Activated naive CD4-positive, alpha-beta T cell treated with anti-CD3 and anti-CD28 coated beads, Interleukin-2, amount 50 U/mL, for 24 hours (primary cell): ENCODE data around the gene DIAPH1.

Experiments
- H3K27ac Mint-ChIP-seq: one replicate; pipeline ENCODE4 v1.8.0; 2021; ENCODE audit warnings: mild to moderate bottlenecking, mixed read lengths
- H3K27me3 Mint-ChIP-seq: one replicate; pipeline ENCODE4 v1.8.0; 2021; ENCODE audit warnings: mixed read lengths
- H3K36me3 Mint-ChIP-seq: one replicate; pipeline ENCODE4 v1.8.0; 2021; ENCODE audit warnings: mixed read lengths
- H3K4me1 Mint-ChIP-seq: one replicate; pipeline ENCODE4 v1.8.0; 2021; ENCODE audit warnings: mixed read lengths
- H3K4me3 Mint-ChIP-seq: one replicate; pipeline ENCODE4 v1.8.0; 2021; ENCODE audit warnings: mild to moderate bottlenecking, mixed read lengths
- H3K9me3 Mint-ChIP-seq: one replicate; pipeline ENCODE4 v1.8.0; 2021; ENCODE audit warnings: mixed read lengths

The DIAPH1 gene

DNA sequence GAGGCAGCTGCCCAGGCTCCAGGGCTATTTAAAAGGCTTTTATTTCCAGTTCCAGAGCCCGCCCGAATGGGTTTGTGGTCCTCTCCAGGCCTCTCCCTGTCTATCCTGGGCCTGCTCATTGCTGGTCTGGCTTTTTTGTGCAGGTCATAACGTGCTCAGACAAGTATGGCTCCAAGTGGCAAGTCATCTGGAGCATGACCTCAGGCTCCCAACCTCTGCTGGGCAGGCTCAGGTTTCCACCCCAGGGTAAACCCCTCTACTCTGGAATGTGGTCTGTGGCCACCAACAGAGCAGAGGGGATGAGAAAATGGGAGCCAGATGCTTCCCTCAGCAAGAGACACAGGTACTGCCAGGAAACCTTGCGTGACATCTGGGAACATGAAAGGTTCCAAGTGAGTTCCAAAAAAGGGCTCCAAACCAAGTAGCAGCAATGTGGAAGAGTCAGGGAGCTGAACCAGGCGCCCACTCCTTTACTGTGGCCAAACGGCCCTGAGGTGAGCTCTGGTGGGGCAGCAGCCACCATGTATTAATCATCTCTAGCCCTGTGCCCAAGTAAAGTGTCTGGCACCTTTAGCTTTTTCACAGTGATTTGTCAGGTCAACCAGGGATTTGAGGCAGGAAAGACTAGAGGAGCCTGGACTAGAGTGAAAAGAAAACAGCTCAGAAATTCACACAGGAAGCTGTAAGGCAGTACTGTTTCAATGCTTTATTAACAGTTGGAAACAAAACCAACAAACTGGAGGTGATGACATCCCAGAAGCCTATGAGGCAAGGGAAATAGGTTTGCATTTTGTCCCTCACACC lies 104.3 kb downstream of the DIAPH1 start:
- no peaks in the 10 kb centered on the region for H3K9me3 Mint-ChIP-seq
- H3K36me3 Mint-ChIP-seq, result peaks cover 11% of the 10 kb centered on the region
- peak overlapping the region; percentile 86 for H3K4me3 Mint-ChIP-seq
- peaks cover 37% of the 10 kb centered on the region for H3K4me1 Mint-ChIP-seq
- no peaks in the 10 kb centered on the region for H3K27me3 Mint-ChIP-seq
- no peak overlapping the region for H3K27ac Mint-ChIP-seq

DNA sequence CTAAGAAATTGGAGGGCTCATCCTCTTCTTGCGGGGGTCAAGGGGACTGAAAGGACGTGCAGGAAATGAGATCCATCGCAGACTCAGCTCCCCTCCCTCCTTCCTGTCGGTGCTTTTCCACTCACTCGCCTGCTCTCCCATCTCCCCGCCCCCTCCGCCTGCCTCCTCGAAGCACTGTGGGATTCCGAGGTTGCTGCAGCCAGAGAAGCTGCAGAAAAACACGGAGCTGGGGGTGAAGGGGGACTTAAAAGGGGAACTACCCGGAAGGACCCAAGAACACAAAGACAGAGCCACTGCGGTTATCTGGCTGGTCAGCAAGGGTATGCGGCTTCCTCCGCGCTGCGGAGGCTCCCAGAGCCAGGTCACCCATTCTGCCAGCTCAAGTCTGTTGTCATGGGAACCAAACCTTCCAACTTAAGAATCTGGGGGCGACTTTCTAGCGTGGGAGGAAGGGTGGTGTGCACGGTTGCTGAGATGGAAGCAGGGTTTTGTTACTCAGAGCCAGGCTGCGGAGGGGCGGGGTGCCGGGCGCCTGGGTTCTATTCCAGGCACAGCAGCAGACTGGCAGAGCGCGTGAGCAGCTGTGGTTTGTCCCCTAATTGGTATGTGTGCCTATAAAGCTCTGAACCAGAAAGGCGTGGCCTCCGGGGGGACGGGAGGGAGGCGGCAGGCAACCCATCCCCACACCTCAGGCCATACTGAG lies 105.0 kb downstream of the DIAPH1 start:
- H3K9me3 Mint-ChIP-seq, result no peaks in the 10 kb centered on the region
- peak overlapping the region; percentile 86 for H3K4me3 Mint-ChIP-seq
- peaks cover 42% of the 10 kb centered on the region for H3K4me1 Mint-ChIP-seq

DNA sequence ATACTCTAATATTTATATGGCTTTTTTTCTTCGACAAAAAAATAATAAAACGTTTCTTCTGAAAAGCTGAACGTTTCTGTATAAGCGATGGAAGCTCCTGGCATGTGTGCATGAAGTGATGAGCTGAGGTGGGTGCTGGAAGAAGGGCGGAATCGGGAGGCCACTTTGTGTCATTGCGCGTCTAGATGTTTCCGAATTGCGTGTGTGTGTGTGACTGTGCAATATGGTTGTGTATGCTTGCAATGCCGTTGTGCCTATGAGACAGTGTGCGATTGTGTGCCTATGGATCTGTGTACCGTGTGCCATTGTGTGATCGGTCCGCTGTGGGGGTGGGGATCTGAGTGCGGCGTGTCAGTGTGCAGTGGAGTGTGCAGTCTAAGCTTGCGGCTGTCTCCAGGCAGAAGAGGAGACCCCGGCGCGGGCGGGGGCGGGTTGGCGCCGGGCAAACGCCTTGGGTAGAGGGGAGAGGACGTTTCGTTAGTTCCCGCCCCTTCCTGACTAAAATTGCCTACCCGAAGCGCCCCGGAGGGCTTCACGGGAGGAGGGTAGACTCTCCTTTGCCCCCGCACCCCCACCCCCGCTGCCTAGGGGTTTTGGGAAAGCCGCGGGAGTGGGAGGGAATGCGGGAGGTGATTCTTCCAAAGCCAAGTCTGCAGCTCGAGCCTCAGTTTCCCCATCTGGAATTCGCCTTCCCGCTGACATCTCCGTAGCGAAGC lies 105.7 kb downstream of the DIAPH1 start:
- H3K4me3 Mint-ChIP-seq, result peak overlapping the region; percentile 86
- H3K27me3 Mint-ChIP-seq, result no peaks in the 10 kb centered on the region
- H3K4me1 Mint-ChIP-seq, result peaks cover 42% of the 10 kb centered on the region
- H3K36me3 Mint-ChIP-seq, result peaks cover 9% of the 10 kb centered on the region
- peak overlapping the region; percentile 71 for H3K27ac Mint-ChIP-seq
- no peaks in the 10 kb centered on the region for H3K9me3 Mint-ChIP-seq

More for the DNA sequence above, 105.0 kb downstream of the DIAPH1 start:
- Mint-ChIP-seq H3K27ac (peak overlapping the region; percentile 84), H3K36me3 (peaks cover 11% of the 10 kb centered on the region), H3K27me3 (no peaks in the 10 kb centered on the region)

DNA sequence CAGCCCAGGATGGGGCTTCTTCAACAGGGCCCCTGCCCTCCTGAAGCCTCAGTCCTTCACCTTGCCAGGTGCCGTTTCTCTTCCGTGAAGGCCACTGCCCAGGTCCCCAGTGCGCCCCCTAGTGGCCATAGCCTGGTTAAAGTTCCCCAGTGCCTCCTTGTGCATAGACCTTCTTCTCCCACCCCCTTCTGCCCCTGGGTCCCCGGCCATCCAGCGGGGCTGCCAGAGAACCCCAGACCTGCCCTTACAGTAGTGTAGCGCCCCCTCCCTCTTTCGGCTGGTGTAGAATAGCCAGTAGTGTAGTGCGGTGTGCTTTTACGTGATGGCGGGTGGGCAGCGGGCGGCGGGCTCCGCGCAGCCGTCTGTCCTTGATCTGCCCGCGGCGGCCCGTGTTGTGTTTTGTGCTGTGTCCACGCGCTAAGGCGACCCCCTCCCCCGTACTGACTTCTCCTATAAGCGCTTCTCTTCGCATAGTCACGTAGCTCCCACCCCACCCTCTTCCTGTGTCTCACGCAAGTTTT lies 106.3 kb downstream of the DIAPH1 start:
- no peaks in the 10 kb centered on the region for H3K27me3 Mint-ChIP-seq
- H3K36me3 Mint-ChIP-seq, result peaks cover 6% of the 10 kb centered on the region
- H3K9me3 Mint-ChIP-seq, result no peaks in the 10 kb centered on the region
- H3K4me1 Mint-ChIP-seq, result peaks cover 42% of the 10 kb centered on the region
- peak overlapping the region; percentile 71 for H3K27ac Mint-ChIP-seq
- H3K4me3 Mint-ChIP-seq, result peak overlapping the region; percentile 86

GRCh38 chr5:141511771-141512325 lies 107.0 kb downstream of the DIAPH1 start:
- no peaks in the 10 kb centered on the region for H3K27me3 Mint-ChIP-seq
- peaks cover 4% of the 10 kb centered on the region for H3K36me3 Mint-ChIP-seq
- no peak overlapping the region for H3K4me3 Mint-ChIP-seq
- no peaks in the 10 kb centered on the region for H3K9me3 Mint-ChIP-seq
- no peak overlapping the region for H3K27ac Mint-ChIP-seq
- peaks cover 42% of the 10 kb centered on the region for H3K4me1 Mint-ChIP-seq

- Mint-ChIP-seq H3K27ac (no peak overlapping the region), H3K36me3 (peaks cover 2% of the 10 kb centered on the region), H3K27me3 (no peaks in the 10 kb centered on the region), H3K4me1 (peaks cover 38% of the 10 kb centered on the region), H3K9me3 (no peaks in the 10 kb centered on the region), H3K4me3 (no peak overlapping the region)
Measured at GRCh38 chr5:141510850-141511601, 107.8 kb downstream of the DIAPH1 start.

DNA sequence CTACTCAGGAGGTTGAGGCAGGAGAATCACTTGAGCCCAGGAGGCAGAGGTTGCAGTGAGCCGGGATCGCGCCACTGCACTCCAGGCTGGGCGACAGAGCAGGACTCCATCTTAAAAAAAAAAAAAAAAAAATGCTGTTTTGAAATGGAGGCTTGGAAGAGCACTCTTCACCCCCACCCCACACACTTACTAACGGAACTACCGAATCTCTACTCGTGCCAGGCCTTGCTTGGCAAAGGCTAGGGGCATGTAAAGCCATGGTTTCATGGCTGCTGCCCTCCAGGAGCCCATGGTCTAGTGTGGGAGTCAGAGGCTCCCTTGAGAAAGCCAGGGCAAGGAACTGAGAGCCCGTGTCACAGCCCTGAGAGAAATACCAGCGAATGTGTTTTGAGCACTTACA lies 108.6 kb downstream of the DIAPH1 start:
- Mint-ChIP-seq H3K27ac (no peak overlapping the region), H3K4me3 (no peak overlapping the region), H3K9me3 (no peaks in the 10 kb centered on the region)

GRCh38 chr5:141508798-141509611 lies 109.8 kb downstream of the DIAPH1 start:
- Mint-ChIP-seq H3K27ac (no peak overlapping the region), H3K4me3 (no peak overlapping the region), H3K9me3 (no peaks in the 10 kb centered on the region), H3K4me1 (peaks cover 20% of the 10 kb centered on the region), H3K36me3 (peaks cover 2% of the 10 kb centered on the region), H3K27me3 (no peaks in the 10 kb centered on the region)

More for the DNA sequence above, 108.6 kb downstream of the DIAPH1 start:
- Mint-ChIP-seq H3K27me3 (no peaks in the 10 kb centered on the region), H3K4me1 (peaks cover 29% of the 10 kb centered on the region), H3K36me3 (peaks cover 2% of the 10 kb centered on the region)

GRCh38 chr5:141508440-141508797 lies 110.4 kb downstream of the DIAPH1 start:
- no peaks in the 10 kb centered on the region for H3K9me3 Mint-ChIP-seq
- no peak overlapping the region for H3K27ac Mint-ChIP-seq
- H3K36me3 Mint-ChIP-seq, result no peaks in the 10 kb centered on the region
- H3K27me3 Mint-ChIP-seq, result no peaks in the 10 kb centered on the region
- peaks cover 14% of the 10 kb centered on the region for H3K4me1 Mint-ChIP-seq
- no peak overlapping the region for H3K4me3 Mint-ChIP-seq

GRCh38 chr5:141507387-141508091 lies 111.3 kb downstream of the DIAPH1 start:
- peaks cover 8% of the 10 kb centered on the region for H3K4me1 Mint-ChIP-seq
- H3K27me3 Mint-ChIP-seq, result no peaks in the 10 kb centered on the region
- no peak overlapping the region for H3K4me3 Mint-ChIP-seq
- H3K27ac Mint-ChIP-seq, result no peak overlapping the region
- no peaks in the 10 kb centered on the region for H3K36me3 Mint-ChIP-seq
- H3K9me3 Mint-ChIP-seq, result no peaks in the 10 kb centered on the region

- Mint-ChIP-seq H3K4me3 (no peak overlapping the region), H3K27ac (no peak overlapping the region), H3K27me3 (peaks cover 3% of the 10 kb centered on the region), H3K36me3 (no peaks in the 10 kb centered on the region), H3K9me3 (no peaks in the 10 kb centered on the region), H3K4me1 (peaks cover 5% of the 10 kb centered on the region)
Measured at GRCh38 chr5:141506381-141507155, 112.2 kb downstream of the DIAPH1 start.

DNA sequence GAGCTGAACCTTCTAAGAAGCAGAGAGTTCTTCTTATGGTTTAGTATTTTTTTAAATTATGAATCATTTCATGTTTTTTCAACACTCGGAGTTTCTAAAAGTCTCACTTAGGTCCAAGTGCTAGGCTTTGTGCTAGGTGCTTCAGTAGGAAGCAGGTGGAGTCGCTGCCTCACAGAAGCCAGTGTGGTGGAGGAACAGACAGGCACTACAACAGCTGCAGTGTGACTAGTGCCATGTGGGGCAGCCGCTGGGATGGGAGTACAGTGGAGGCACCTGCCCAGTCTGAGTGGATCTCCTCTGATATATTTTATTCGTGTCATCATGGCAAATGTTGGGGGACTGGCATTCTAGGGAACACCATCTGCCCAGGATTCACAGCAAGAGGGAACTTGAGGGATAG lies 114.6 kb downstream of the DIAPH1 start:
- no peaks in the 10 kb centered on the region for H3K36me3 Mint-ChIP-seq
- H3K4me1 Mint-ChIP-seq, result peaks cover 4% of the 10 kb centered on the region
- no peak overlapping the region for H3K27ac Mint-ChIP-seq
- no peak overlapping the region for H3K4me3 Mint-ChIP-seq
- H3K9me3 Mint-ChIP-seq, result no peaks in the 10 kb centered on the region
- H3K27me3 Mint-ChIP-seq, result peaks cover 6% of the 10 kb centered on the region

- peaks cover 8% of the 10 kb centered on the region for H3K27me3 Mint-ChIP-seq
- no peak overlapping the region for H3K4me3 Mint-ChIP-seq
Measured at GRCh38 chr5:141503681-141504080, 115.1 kb downstream of the DIAPH1 start.

More at GRCh38 chr5:141503681-141504080, 115.1 kb downstream of the DIAPH1 start:
- H3K9me3 Mint-ChIP-seq, result no peaks in the 10 kb centered on the region
- H3K36me3 Mint-ChIP-seq, result no peaks in the 10 kb centered on the region
- no peak overlapping the region for H3K27ac Mint-ChIP-seq
- no peaks in the 10 kb centered on the region for H3K4me1 Mint-ChIP-seq
